OCI-LY3 (cell line): ENCODE measurements around the gene ATG10.
"Not testable (repeated sequence)": the region's sequence is repeated elsewhere in the genome, so short reads cannot be mapped to it uniquely, and the experiment has no call there.

Experiments
- H2AFZ ChIP-seq: fragments of 200-600, 300-600 bp; shearing (Covaris generic); 2 replicates; pipeline ENCODE4 v1.6.0; 2014; ENCODE audit warnings: antibody characterized with exemption, low read depth, low read length
- H3K27ac ChIP-seq: fragments of 200-600, 300-600 bp; sonication (generic); 2 replicates; pipeline ENCODE4 v1.5.1; 2014; ENCODE audit warnings: mild to moderate bottlenecking, low read length, moderate library complexity, mixed read lengths
- H3K27me3 ChIP-seq: fragments of 200-600, 300-600 bp; sonication (generic); 2 replicates; pipeline ENCODE4 v1.6.1; 2014; ENCODE audit warnings: low read depth, low read length, mixed read lengths
- H3K36me3 ChIP-seq: fragments of 200-600, 300-600 bp; sonication (generic); replicated peaks from 2 replicates; pipeline ENCODE3; 2014; ENCODE audit warnings: low read depth, low read length, mixed read lengths
- H3K4me1 ChIP-seq: fragments of 300-600, 200-600 bp; sonication (generic); 2 replicates; pipeline ENCODE4 v1.6.1; 2014; ENCODE audit warnings: low read length, mixed read lengths
- H3K4me2 ChIP-seq: fragments of 200-600, 300-600 bp; sonication (generic); 2 replicates; pipeline ENCODE4 v1.6.1; 2014; ENCODE audit warnings: low read length, mixed read lengths
- H3K4me3 ChIP-seq: fragments of 300-600, 200-600 bp; sonication (generic); 2 replicates; pipeline ENCODE4 v1.5.1; 2014; ENCODE audit warnings: antibody characterized with exemption, mild to moderate bottlenecking, low read length, moderate library complexity
- H3K79me2 ChIP-seq: fragments of 300-600, 200-600 bp; shearing (Covaris generic); 2 replicates; pipeline ENCODE4 v1.6.1; 2014; ENCODE audit warnings: mild to moderate bottlenecking, low read length, mixed read lengths
- H3K9ac ChIP-seq: fragments of 300-600, 200-600 bp; shearing (Covaris generic); 2 replicates; pipeline ENCODE4 v1.6.0; 2014; ENCODE audit warnings: mild to moderate bottlenecking, low read length, moderate library complexity
- H3K9me3 ChIP-seq: fragments of 200-600, 300-600 bp; shearing (Covaris generic); 2 replicates; pipeline ENCODE4 v1.6.1; 2014; ENCODE audit warnings: low read length, mixed read lengths; ENCODE audit not compliant: insufficient read depth
- H4K20me1 ChIP-seq: fragments of 200-600, 300-600 bp; sonication (generic); 2 replicates; pipeline ENCODE4 v1.6.1; 2016; ENCODE audit warnings: low read length, mixed read lengths; ENCODE audit not compliant: insufficient read depth
- CTCF ChIP-seq: fragments of 200-600, 300-600 bp; sonication (generic); IDR thresholded peaks from 2 replicates; pipeline ENCODE4 v1.5.1; 2014; ENCODE audit warnings: antibody characterized with exemption, low read length, low read depth
- EZH2phosphoT487 ChIP-seq: fragments of 200-600 bp; shearing (Covaris generic); IDR thresholded peaks from 2 replicates; pipeline ENCODE4 v1.6.1; 2018; ENCODE audit warnings: antibody characterized with exemption, mixed run types, low read depth

Gene ATG10

GRCh38 chr5:82019342-82020138, 47.7 kb downstream of the ATG10 start:
- no peak overlapping the region for H3K4me2 ChIP-seq
- no peaks in the 10 kb centered on the region for H3K79me2 ChIP-seq
- no peak overlapping the region for H3K9ac ChIP-seq
- H4K20me1 ChIP-seq, result no peaks in the 10 kb centered on the region
- no peaks in the 10 kb centered on the region for H3K4me1 ChIP-seq
- H3K27ac ChIP-seq, result no peak overlapping the region
- H3K9me3 ChIP-seq, result no peaks in the 10 kb centered on the region
- no peak overlapping the region for H2AFZ ChIP-seq
- H3K36me3 ChIP-seq, result no peaks in the 10 kb centered on the region
- no peak for TF ChIP-seq CTCF
- no peak for TF ChIP-seq EZH2phosphoT487
- no peaks in the 10 kb centered on the region for H3K27me3 ChIP-seq
- no peak overlapping the region for H3K4me3 ChIP-seq

GRCh38 chr5:82022499-82022898, 50.7 kb downstream of the ATG10 start:
- Histone ChIP-seq H3K9me3 (no peaks in the 10 kb centered on the region), H4K20me1 (no peaks in the 10 kb centered on the region), H3K4me1 (no peaks in the 10 kb centered on the region), H3K9ac (no peak overlapping the region), H3K4me2 (no peak overlapping the region), H2AFZ (no peak overlapping the region), H3K79me2 (no peaks in the 10 kb centered on the region), H3K27ac (no peak overlapping the region), H3K27me3 (no peaks in the 10 kb centered on the region), H3K36me3 (no peaks in the 10 kb centered on the region), H3K4me3 (no peak overlapping the region)
- TF ChIP-seq EZH2phosphoT487 (no peak), CTCF (no peak)

- Histone ChIP-seq H3K27me3 (no peaks in the 10 kb centered on the region), H3K4me2 (no peak overlapping the region), H3K9ac (no peak overlapping the region), H3K4me3 (no peak overlapping the region), H2AFZ (no peak overlapping the region), H3K36me3 (no peaks in the 10 kb centered on the region), H3K4me1 (no peaks in the 10 kb centered on the region), H3K27ac (no peak overlapping the region), H4K20me1 (no peaks in the 10 kb centered on the region), H3K9me3 (no peaks in the 10 kb centered on the region), H3K79me2 (no peaks in the 10 kb centered on the region)
- TF ChIP-seq CTCF (no peak), EZH2phosphoT487 (no peak)
Observed at GRCh38 chr5:82023644-82024043, 51.8 kb downstream of the ATG10 start.

- H3K4me3 ChIP-seq, result no peak overlapping the region
- H2AFZ ChIP-seq, result no peak overlapping the region
- H3K9ac ChIP-seq, result no peak overlapping the region
Observed at GRCh38 chr5:82031220-82032119, 59.6 kb downstream of the ATG10 start.

GRCh38 chr5:82042894-82043293, 71.1 kb downstream of the ATG10 start:
- H3K9ac ChIP-seq, H2AFZ ChIP-seq, H3K79me2 ChIP-seq, H3K4me3 ChIP-seq, H3K36me3 ChIP-seq, H4K20me1 ChIP-seq, H3K4me2 ChIP-seq, H3K27ac ChIP-seq, H3K27me3 ChIP-seq, H3K9me3 ChIP-seq, H3K4me1 ChIP-seq: not testable (repeated sequence)

More at GRCh38 chr5:82031220-82032119, 59.6 kb downstream of the ATG10 start:
- no peak overlapping the region for H3K27ac ChIP-seq
- H3K4me1 ChIP-seq, result no peaks in the 10 kb centered on the region
- H3K4me2 ChIP-seq, result no peak overlapping the region
- TF ChIP-seq EZH2phosphoT487 (no peak), CTCF (no peak)
- no peaks in the 10 kb centered on the region for H3K79me2 ChIP-seq
- no peaks in the 10 kb centered on the region for H3K9me3 ChIP-seq
- no peaks in the 10 kb centered on the region for H4K20me1 ChIP-seq
- no peaks in the 10 kb centered on the region for H3K36me3 ChIP-seq
- H3K27me3 ChIP-seq, result no peaks in the 10 kb centered on the region
